HG03575 (cell line): ENCODE results near the gene ACOX2.
"Not testable (repeated sequence)": the region's sequence is repeated elsewhere in the genome, so short reads cannot be mapped to it uniquely, and the experiment has no call there.

ENCODE experiments used
- ATAC-seq: cut with Tn5 transposase; IDR thresholded peaks from one replicate; pipeline ENCODE4 v1.9.1; 2021; ENCODE audit not compliant: unreplicated experiment, insufficient number of reproducible peaks, low FRiP score; ENCODE audit errors: extremely low read depth

Gene ACOX2

DNA sequence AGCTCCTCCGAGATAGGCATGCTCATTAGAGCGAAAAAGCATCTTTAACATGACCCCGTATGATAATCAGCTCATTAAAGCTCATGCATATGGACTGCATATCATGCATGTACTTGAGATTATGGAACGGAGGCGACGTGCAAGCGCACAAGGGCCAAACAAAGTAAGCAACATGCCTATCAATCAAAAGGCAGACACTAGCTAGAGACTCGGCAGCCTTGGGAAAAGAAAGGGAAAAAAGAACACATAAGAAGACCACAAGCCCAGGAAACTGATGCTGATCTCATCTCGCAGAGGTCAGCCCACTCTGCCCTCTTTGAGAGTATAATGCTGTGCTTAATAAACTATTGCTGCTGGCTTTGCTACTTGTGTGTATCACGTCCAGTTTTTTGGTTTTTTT, 2.6 kb upstream of the ACOX2 start:
- no peak for ATAC-seq

DNA sequence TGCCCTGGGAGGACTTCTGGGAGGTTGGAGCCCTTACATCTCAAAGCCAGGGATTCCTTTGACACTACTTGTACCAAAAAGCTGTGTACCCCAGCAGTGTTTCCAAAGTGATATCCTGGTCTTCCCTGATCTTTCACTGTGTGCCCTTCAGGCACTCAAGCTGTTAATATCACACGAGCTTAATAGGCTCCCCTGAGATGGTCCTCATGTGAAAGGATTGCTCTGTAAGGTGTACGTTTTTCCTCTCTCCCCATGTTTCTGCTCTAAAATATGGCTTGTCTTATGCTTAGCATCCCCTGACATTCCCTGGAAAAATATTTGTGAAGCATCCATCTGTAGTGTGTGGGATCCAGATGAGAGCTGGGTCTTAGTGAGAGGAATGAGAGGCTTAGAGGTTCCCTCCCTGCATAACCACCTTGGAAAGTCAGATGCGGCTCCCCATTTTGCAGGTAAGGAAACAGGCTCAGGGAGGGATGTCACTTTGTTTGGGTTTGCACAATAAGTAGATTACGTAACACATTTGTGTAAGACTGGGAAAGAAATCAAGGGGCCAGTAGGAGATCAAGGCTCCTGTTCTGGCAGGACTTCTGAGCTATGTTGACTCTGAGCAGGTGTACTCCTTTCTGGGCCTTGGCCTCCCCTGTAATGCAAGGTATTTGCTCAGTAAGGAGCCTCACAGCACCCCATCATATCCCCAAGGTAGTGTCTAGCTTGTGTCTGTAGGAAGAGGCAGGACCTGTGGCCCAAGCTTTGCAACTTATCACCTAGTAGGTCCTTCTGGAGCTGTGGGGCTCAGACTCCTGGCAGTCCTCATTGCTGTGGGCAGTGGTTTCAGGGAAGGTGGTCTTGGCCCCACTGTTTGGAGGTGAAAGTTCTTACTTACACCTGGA, 667 bp upstream of the ACOX2 start:
- no peak for ATAC-seq

GRCh38 chr3:58535531-58536500, 1.2 kb downstream of the ACOX2 start:
- no peak for ATAC-seq

DNA sequence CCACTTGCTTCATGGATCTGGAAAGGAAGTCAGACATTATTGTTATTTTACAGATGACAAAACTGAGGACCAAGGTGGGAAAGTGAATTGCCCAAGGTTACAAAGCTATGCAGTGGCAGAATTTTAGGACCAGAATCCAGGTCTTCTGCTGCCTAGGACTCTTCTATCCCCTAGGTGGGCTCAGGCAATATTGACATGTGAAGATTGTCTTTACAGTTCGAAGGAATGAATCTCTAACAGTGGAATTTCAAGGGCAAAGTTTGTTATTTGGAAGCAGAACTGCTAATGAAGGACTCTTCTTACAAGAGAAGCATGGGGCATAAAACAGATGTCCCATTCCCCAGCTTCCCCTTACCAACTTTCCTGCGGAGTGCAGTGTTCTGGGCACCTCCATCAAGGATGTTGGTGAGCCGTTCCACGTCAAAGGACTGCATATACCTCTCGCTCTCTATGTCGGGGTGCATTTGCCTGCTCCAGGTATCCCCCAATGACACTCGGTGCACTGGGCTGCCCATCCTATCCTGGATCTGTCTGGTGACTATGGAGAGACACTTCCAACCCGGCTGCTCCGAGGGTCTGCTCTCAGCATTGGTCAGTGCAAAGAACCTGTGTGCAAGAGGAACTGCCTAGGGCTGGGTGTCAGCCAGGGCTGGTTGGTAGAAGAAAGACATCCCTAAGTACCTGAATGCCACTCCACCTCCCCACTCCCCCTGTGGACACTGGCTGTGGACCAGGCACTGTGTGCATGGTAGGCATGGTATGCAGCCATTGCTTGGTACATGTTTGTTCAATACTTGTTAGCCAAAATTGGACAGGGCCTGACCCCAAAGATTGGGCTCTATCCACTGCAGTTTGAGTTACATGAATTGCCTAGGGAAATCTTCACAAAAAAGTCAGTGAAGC, 2.1 kb downstream of the ACOX2 start:
- no peak for ATAC-seq

GRCh38 chr3:58532794-58533220, 4.2 kb downstream of the ACOX2 start:
- no peak for ATAC-seq

- ATAC-seq = no peak
Measured at GRCh38 chr3:58531956-58532355, 5.0 kb downstream of the ACOX2 start.

- no peak for ATAC-seq
Measured at GRCh38 chr3:58531555-58531954, 5.4 kb downstream of the ACOX2 start.

DNA sequence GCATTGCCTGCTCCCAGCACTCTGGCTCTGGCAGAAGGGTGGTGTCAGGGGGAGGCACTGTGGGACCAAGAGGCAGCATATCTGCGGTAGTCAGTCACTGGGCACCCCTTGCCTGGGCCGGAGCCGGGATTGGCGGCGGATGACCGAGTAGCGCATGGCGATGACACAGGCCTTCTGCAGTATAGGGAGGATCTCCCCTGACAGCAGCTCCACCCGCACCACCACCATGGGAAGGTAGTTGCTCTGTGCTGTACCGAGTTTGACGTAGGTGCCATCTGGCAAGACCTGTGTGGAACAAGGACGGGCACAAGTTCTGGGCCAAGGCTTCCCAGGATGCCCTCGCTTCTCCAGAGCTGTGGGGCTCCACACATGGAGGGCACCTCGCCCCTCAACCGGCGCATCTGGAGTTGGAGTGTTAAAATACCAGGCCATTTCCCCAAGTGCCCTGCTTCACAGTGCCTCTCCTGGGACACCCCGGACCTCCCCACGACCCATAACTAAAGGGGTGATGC, 6.6 kb downstream of the ACOX2 start:
- no peak for ATAC-seq

GRCh38 chr3:58529516-58530353, 7.3 kb downstream of the ACOX2 start:
- no peak for ATAC-seq

- no peak for ATAC-seq
Measured at GRCh38 chr3:58528629-58529028, 8.4 kb downstream of the ACOX2 start.

DNA sequence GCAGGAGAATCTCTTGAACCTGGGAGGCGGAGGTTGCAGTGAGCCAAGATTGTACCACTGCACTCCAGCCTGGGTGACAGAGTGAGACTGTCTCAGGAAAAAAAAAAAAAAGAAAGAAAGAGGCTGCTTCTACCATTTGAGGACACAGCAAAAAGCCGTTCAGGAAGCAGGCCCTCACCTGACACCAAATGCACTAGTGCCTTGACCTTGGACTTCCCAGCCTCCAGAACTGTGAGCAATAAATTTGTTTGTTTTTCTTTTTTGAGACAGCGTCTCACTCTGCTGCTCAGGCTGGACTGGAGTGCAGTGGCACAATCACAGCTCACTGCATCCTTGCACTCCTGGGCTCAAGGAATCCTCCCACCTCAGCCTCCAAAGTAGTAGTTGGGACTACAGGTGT, 9.6 kb downstream of the ACOX2 start:
- ATAC-seq = not testable (repeated sequence)

DNA sequence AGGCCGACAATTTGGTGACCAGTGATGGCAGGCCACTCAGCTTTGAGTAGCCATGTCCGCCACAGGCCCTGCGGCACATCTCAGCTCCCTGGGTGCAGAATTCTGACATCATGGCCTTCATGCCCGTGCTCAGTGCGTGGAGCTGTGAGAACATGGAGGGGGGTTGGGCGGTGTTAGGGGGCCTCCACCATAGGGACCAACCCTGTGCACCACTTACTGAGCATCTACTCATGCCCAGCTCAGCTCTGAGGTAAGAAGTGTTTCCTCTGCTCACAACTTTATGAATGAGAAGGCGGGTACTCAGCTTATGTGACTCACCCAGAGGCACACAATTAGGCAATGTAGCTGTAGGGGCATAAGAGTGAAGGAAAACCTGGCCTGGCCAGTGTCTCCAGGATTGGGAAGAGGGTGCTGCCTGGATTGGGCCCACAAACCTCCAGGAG, 10.5 kb downstream of the ACOX2 start:
- ATAC-seq = no peak

DNA sequence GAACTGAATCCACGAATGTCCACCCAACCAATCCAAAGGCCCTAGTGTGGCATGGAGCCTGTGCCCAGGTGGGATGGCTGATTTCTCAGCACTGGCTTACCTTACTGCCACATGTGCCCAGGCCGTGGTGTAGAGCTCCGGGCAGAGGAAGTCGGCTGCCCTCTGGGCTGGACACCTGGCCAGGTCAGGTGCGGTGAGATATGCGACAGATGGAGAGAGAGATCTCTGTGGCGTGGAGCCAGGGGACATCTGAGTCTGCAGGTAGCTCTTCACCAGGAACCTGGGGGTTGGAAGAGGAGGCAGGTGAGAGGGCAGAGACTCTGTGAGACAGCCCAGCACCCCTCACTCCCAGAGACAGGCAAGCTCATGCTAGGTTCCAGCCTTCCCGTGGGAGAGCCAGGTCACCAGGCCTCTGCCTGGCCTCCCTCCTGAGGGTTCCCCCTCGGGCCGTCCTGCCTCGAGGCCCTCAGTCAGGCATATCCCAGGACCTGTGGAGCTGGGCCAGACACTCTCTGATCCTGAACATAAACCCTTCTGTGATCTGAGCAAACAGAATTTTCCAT, 12.6 kb downstream of the ACOX2 start:
- ATAC-seq = no peak

DNA sequence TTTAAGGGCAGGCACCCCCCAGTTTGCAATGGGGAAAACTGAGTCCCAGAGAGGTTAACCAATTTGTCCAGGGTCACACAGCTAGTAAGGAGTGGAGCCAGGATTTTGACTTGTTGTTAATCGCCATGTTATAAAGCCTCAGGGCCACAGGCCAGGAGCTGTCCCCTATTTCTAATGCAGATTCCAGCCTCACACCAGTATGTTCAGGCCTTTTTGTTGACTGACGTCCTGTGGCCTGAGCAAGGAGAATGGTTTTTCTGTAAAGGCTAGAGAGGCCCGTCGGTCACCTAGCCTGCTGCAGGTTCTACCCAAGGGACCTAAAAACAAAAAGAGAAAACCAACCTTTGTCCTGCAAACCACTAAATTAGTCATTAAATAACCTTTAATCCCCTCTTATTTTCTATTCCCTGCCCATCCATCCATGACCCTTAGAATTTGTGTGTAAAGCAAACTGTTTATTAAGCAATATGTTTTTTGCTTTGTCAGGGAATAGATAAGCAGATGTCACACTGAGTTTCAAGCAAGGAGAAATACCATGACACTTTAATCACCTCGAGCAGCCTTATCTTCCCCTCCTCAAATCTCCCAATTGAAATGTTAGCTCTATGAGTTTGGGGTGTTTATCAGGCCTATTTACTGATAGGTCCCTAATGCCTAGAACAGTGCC, 14.1 kb downstream of the ACOX2 start:
- ATAC-seq = no peak

DNA sequence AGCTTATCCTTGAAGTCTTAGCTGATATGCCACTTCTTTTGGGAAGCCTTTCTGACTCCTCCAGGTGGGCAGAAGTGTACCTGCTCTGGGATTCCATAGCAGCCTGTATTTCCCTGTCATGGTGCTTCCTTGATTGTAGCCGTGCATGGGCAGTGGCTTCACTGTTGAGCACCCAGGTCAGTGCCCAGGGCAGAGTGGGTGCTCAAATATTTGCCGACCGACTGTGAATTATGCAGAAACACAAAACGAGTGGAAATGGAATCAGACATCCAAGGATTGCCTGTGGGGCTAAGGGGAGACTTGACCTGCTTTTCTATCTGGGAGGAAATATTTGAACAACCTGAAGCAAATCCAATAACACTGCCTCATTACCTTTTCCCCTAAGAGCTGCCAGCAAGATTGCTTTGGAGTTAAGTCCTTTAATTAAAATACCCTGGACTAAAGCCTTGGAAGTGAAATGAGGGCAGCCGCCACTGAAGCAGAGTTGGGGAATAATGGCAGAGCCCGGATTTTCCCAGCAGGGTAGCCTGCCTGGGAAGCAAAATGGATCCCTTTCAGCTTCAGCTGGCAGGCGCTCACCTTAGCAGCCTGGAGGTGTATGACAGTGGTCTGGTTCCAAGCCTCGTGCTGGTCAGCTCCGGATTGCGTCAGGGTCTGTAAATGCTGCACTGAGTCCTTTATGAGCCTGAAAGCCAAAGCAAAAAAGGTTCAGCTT, 14.9 kb downstream of the ACOX2 start:
- ATAC-seq = no peak

GRCh38 chr3:58521336-58521670, 15.7 kb downstream of the ACOX2 start:
- ATAC-seq = no peak
